Measurements from ENCODE around the gene TALDO1. TPM values are rescaled to one million over a fixed set of nuclear protein-coding genes. Genes with fewer than 3 reads are reported as not detected.

Gene TALDO1
- total RNA-seq, result 100 to 1,000 TPM in 5 of 10 donors, 10 to 100 TPM in 5; 76.2 to 115 (median 96.3) TPM
- polyA plus RNA-seq, result 100 to 1,000 TPM in 1 of 2 donors, 10 to 100 TPM in 1; 55.3 to 124 TPM
- long read RNA-seq, donor 1, transcript TALDO1-201 (8 exons, 1,346 nt), result major isoform, 83 of 99 reads
- long read RNA-seq, donor 1, partial matches to known transcripts, result 11 of 99 reads
- long read RNA-seq, donor 1, other reads (novel, unspliced or antisense), result 3 of 99 reads
- long read RNA-seq, donor 2, transcript TALDO1-201 (8 exons, 1,346 nt), result major isoform, 105 of 130 reads
- long read RNA-seq, donor 2, partial matches to known transcripts, result 21 of 130 reads
- long read RNA-seq, donor 2, other reads (novel, unspliced or antisense), result 2 of 130 reads
- long read RNA-seq, donor 3, transcript TALDO1-201 (8 exons, 1,346 nt), result major isoform, 131 of 141 reads
- long read RNA-seq, donor 3, partial matches to known transcripts, result 6 of 141 reads
- long read RNA-seq, donor 3, other reads (novel, unspliced or antisense), result 3 of 141 reads

DNA sequence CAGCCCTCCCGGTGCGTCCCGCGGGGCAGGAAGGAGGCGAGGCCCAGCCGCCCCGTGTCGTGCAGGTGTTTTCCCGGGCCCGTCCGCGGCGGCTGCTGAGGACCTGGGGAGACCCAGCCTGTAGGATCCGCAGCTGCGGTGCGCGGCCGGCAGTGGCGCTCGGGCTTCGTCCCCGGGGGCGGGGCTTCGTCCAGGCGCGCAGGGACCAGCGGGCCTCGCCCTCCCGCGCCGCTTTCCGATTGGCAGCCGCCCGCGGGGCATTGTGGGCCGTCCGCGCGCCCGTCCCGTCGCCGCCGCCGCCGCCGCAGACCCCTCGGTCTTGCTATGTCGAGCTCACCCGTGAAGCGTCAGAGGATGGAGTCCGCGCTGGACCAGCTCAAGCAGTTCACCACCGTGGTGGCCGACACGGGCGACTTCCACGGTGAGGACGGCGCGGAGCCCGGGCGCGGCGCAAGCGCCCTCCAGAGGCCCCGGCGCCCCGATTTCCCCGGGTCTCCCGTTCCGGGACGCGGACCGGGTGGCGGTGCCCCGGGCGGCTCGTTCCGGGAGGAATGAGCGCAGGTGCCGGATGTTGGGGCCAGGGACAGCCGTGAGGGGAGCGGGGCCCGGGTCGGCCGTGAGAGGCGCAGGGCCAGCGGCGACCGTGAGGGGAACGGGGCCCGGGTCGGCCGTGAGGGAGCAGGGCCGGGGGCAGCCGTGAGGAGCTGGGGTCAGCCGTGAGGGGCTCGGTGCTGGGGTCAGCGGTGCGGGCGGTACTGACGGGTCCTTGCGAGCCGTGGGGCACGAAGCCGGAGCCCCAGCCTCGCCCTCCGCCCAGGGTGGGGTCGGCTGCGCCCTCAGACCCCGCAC, at the start of gene TALDO1:
TSS of gene TALDO1 (plus strand) at position 307 of the 849 bp plus-strand sequence. CDS start at position 325, 18 bp downstream.
- Histone ChIP-seq H3K4me3 (peak within 1 kb of the TSS; percentile 84 to 99 (median 95)), H3K27me3 (no peaks in the 10 kb centered on the region), H3K9me3 (no peaks in the 10 kb centered on the region), H3K36me3 (peaks cover 0 to 10% (median 0%) of the 10 kb centered on the region in 9 donors), H3K4me1 (peaks cover 3 to 35% (median 27%) of the 10 kb centered on the region in 9 donors), H3K27ac (peak within 1 kb of the TSS; percentile 19 to 95 (median 90))
- TF ChIP-seq, protein P1, sequence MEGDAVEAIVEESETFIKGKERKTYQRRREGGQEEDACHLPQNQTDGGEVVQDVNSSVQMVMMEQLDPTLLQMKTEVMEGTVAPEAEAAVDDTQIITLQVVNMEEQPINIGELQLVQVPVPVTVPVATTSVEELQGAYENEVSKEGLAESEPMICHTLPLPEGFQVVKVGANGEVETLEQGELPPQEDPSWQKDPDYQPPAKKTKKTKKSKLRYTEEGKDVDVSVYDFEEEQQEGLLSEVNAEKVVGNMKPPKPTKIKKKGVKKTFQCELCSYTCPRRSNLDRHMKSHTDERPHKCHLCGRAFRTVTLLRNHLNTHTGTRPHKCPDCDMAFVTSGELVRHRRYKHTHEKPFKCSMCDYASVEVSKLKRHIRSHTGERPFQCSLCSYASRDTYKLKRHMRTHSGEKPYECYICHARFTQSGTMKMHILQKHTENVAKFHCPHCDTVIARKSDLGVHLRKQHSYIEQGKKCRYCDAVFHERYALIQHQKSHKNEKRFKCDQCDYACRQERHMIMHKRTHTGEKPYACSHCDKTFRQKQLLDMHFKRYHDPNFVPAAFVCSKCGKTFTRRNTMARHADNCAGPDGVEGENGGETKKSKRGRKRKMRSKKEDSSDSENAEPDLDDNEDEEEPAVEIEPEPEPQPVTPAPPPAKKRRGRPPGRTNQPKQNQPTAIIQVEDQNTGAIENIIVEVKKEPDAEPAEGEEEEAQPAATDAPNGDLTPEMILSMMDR (IDR thresholded peaks at IDR 0.05), result peak in 4 of 9 donors; percentile 13 to 49 (median 37)
- peak; percentile 97 to 99 (median 98) for ATAC-seq
- peak; percentile 90 to 93 for DNase-seq
- intact Hi-C loops (cut with DNase I), result no loop called here
- WGBS, 2 donors, result 0 to 1% methylated on average over 105 to 112 of the region's 112 CpGs

DNA sequence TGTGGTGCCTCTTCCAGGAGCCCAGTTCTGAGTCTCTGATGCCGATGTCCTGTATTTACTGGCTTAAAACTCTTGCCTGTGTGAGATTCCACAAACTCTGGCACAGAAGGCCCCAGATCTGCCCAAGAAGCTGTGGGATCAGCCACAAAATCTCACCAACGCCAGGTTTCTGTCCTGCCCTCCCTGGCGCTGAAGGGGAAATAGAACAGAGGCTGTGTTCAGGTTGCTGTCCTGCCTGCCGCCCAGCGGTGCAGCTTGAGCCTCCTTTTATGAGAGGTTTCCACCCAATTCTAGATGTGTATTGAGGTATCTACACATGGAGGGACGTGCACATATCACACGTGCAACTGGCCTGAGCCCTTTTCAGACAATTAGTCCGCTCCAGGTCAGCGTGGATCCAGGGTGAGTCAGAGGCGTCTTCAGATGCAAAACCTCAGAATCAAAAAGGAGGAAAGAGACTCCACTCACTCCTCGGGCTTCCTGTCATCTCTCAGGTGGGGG, 49.4 kb upstream of the TALDO1 start:
- Histone ChIP-seq H3K4me3 (peak overlapping the region in 1 of 10 donors; percentile 1), H3K27me3 (no peaks in the 10 kb centered on the region), H3K36me3 (peaks cover 0 to 37% (median 7%) of the 10 kb centered on the region in 9 donors), H3K27ac (peak overlapping the region in 7 of 10 donors; percentile 31 to 100 (median 100)), H3K4me1 (peaks cover 10 to 53% (median 37%) of the 10 kb centered on the region in 9 donors), H3K9me3 (no peaks in the 10 kb centered on the region)
- intact Hi-C loops (cut with DNase I), result no loop called here
- ATAC-seq, result no peak
- 83 to 86% methylated on average over 11 of the region's 11 CpGs for WGBS, 2 donors
- DNase-seq, result no peak
- TF ChIP-seq, protein P1 (IDR thresholded peaks at IDR 0.05), result no peak

DNA sequence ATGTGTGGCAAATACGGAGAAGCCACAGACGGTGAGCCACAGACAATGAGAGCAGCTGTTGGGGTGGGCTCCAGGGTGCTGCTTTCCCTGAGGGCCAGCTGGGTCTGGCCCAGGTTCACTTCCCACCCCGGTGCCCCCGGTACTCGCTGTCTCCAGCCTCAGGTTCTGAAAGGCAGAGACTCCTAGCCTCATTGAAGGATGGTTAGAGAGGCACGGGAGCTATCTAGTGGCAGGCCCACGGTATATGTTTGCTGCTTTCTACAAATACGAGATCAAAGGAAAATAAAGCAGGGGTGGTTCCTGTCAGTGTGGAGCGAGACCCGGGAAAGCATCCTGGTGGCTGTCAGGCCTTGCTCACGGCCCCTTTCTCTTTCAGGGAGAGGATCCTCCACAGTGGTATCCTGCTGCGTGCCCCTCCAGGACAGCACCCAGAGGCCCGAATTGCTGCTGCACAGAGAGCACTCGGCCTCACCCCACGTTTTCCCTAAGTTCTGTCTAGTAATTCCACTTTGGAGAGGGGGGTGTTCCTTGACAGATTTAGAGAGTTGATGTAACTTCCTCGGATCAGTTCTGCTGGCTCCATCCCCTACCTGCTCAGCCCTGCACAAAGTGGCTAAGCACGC, 48.7 kb upstream of the TALDO1 start:
- intact Hi-C loops (cut with DNase I), result no loop called here
- peak overlapping the region in 2 of 10 donors; percentile 100 for H3K27ac ChIP-seq
- H3K36me3 ChIP-seq, result peaks cover 0 to 41% (median 7%) of the 10 kb centered on the region in 9 donors
- TF ChIP-seq, protein P1 (IDR thresholded peaks at IDR 0.05), result no peak
- DNase-seq (no peak), ATAC-seq (no peak)
- 77% methylated on average over 17 of the region's 17 CpGs for WGBS, 2 donors
- H3K27me3 ChIP-seq, result no peaks in the 10 kb centered on the region
- H3K4me3 ChIP-seq, result no peak overlapping the region
- peaks cover 7 to 50% (median 30%) of the 10 kb centered on the region in 9 donors for H3K4me1 ChIP-seq
- H3K9me3 ChIP-seq, result no peaks in the 10 kb centered on the region
